OCI-LY3 (cell line): ENCODE measurements around the gene IL2RG.

Experiments
- H2AFZ ChIP-seq: fragments of 200-600, 300-600 bp; shearing (Covaris generic); 2 replicates; pipeline ENCODE4 v1.6.0; 2014; ENCODE audit warnings: antibody characterized with exemption, low read depth, low read length
- H3K27ac ChIP-seq: fragments of 200-600, 300-600 bp; sonication (generic); 2 replicates; pipeline ENCODE4 v1.5.1; 2014; ENCODE audit warnings: mild to moderate bottlenecking, low read length, moderate library complexity, mixed read lengths
- H3K27me3 ChIP-seq: fragments of 200-600, 300-600 bp; sonication (generic); 2 replicates; pipeline ENCODE4 v1.6.1; 2014; ENCODE audit warnings: low read depth, low read length, mixed read lengths
- H3K36me3 ChIP-seq: fragments of 200-600, 300-600 bp; sonication (generic); replicated peaks from 2 replicates; pipeline ENCODE3; 2014; ENCODE audit warnings: low read depth, low read length, mixed read lengths
- H3K4me1 ChIP-seq: fragments of 300-600, 200-600 bp; sonication (generic); 2 replicates; pipeline ENCODE4 v1.6.1; 2014; ENCODE audit warnings: low read length, mixed read lengths
- H3K4me2 ChIP-seq: fragments of 200-600, 300-600 bp; sonication (generic); 2 replicates; pipeline ENCODE4 v1.6.1; 2014; ENCODE audit warnings: low read length, mixed read lengths
- H3K4me3 ChIP-seq: fragments of 300-600, 200-600 bp; sonication (generic); 2 replicates; pipeline ENCODE4 v1.5.1; 2014; ENCODE audit warnings: antibody characterized with exemption, mild to moderate bottlenecking, low read length, moderate library complexity
- H3K79me2 ChIP-seq: fragments of 300-600, 200-600 bp; shearing (Covaris generic); 2 replicates; pipeline ENCODE4 v1.6.1; 2014; ENCODE audit warnings: mild to moderate bottlenecking, low read length, mixed read lengths
- H3K9ac ChIP-seq: fragments of 300-600, 200-600 bp; shearing (Covaris generic); 2 replicates; pipeline ENCODE4 v1.6.0; 2014; ENCODE audit warnings: mild to moderate bottlenecking, low read length, moderate library complexity
- H3K9me3 ChIP-seq: fragments of 200-600, 300-600 bp; shearing (Covaris generic); 2 replicates; pipeline ENCODE4 v1.6.1; 2014; ENCODE audit warnings: low read length, mixed read lengths; ENCODE audit not compliant: insufficient read depth
- H4K20me1 ChIP-seq: fragments of 200-600, 300-600 bp; sonication (generic); 2 replicates; pipeline ENCODE4 v1.6.1; 2016; ENCODE audit warnings: low read length, mixed read lengths; ENCODE audit not compliant: insufficient read depth
- CTCF ChIP-seq: fragments of 200-600, 300-600 bp; sonication (generic); IDR thresholded peaks from 2 replicates; pipeline ENCODE4 v1.5.1; 2014; ENCODE audit warnings: antibody characterized with exemption, low read length, low read depth
- EZH2phosphoT487 ChIP-seq: fragments of 200-600 bp; shearing (Covaris generic); IDR thresholded peaks from 2 replicates; pipeline ENCODE4 v1.6.1; 2018; ENCODE audit warnings: antibody characterized with exemption, mixed run types, low read depth

The IL2RG gene

GRCh38 chrX:71103110-71103983, 8.0 kb downstream of the IL2RG start:
- Histone ChIP-seq H3K36me3 (peaks cover 10% of the 10 kb centered on the region), H3K9me3 (no peaks in the 10 kb centered on the region), H3K4me2 (0 out of 2 replicates have a peak overlapping the region, but pooled peaks have one; percentile 7), H2AFZ (no peak overlapping the region), H4K20me1 (no peaks in the 10 kb centered on the region), H3K4me1 (peaks cover 15% of the 10 kb centered on the region), H3K9ac (no peak overlapping the region), H3K27ac (no peak overlapping the region), H3K27me3 (no peaks in the 10 kb centered on the region), H3K79me2 (no peaks in the 10 kb centered on the region), H3K4me3 (no peak overlapping the region)
- TF ChIP-seq EZH2phosphoT487, result no peak
- no peak for TF ChIP-seq CTCF

GRCh38 chrX:71102292-71102691, 9.1 kb downstream of the IL2RG start:
- no peak overlapping the region for H2AFZ ChIP-seq
- no peak overlapping the region for H3K9ac ChIP-seq
- H3K79me2 ChIP-seq, result no peaks in the 10 kb centered on the region
- peaks cover 15% of the 10 kb centered on the region for H3K4me1 ChIP-seq
- no peak for TF ChIP-seq CTCF
- TF ChIP-seq EZH2phosphoT487, result no peak
- H3K27me3 ChIP-seq, result no peaks in the 10 kb centered on the region
- no peak overlapping the region for H3K4me2 ChIP-seq
- no peaks in the 10 kb centered on the region for H4K20me1 ChIP-seq
- H3K36me3 ChIP-seq, result peaks cover 1% of the 10 kb centered on the region
- H3K4me3 ChIP-seq, result no peak overlapping the region
- H3K9me3 ChIP-seq, result no peaks in the 10 kb centered on the region
- H3K27ac ChIP-seq, result no peak overlapping the region

GRCh38 chrX:71100581-71101505, 10.5 kb downstream of the IL2RG start:
- Histone ChIP-seq H3K9me3 (no peaks in the 10 kb centered on the region), H2AFZ (no peak overlapping the region), H3K27me3 (no peaks in the 10 kb centered on the region), H3K4me3 (no peak overlapping the region), H3K4me2 (no peak overlapping the region), H3K9ac (no peak overlapping the region), H3K27ac (no peak overlapping the region), H3K36me3 (no peaks in the 10 kb centered on the region), H3K79me2 (no peaks in the 10 kb centered on the region), H4K20me1 (no peaks in the 10 kb centered on the region), H3K4me1 (peaks cover 15% of the 10 kb centered on the region)
- TF ChIP-seq CTCF (no peak), EZH2phosphoT487 (no peak)

GRCh38 chrX:71099736-71100135, 11.6 kb downstream of the IL2RG start:
- no peaks in the 10 kb centered on the region for H3K36me3 ChIP-seq
- H3K79me2 ChIP-seq, result no peaks in the 10 kb centered on the region
- peaks cover 18% of the 10 kb centered on the region for H3K4me1 ChIP-seq
- no peak overlapping the region for H2AFZ ChIP-seq
- no peaks in the 10 kb centered on the region for H3K27me3 ChIP-seq
- no peaks in the 10 kb centered on the region for H4K20me1 ChIP-seq
- H3K9me3 ChIP-seq, result no peaks in the 10 kb centered on the region
- H3K4me3 ChIP-seq, result no peak overlapping the region
- no peak overlapping the region for H3K27ac ChIP-seq
- no peak overlapping the region for H3K4me2 ChIP-seq
- H3K9ac ChIP-seq, result no peak overlapping the region
- TF ChIP-seq CTCF, result no peak
